Mucosa of stomach (tissue), 1 donor: ENCODE measurements around the gene GPR34.

Experiments used
- H3K27me3 ChIP-seq: one replicate; pipeline ENCODE4 v1.7.0; 2013; ENCODE audit warnings: mild to moderate bottlenecking, low read length; ENCODE audit not compliant: control insufficient read depth, insufficient read depth
- H3K36me3 ChIP-seq: one replicate; pipeline ENCODE4 v1.7.0; 2013; ENCODE audit warnings: low read length; ENCODE audit not compliant: control insufficient read depth, insufficient read depth
- H3K4me1 ChIP-seq: one replicate; pipeline ENCODE4 v1.7.0; 2013; ENCODE audit warnings: mild to moderate bottlenecking, low read length; ENCODE audit not compliant: control insufficient read depth, insufficient read depth
- H3K4me3 ChIP-seq: one replicate; pipeline ENCODE4 v1.7.0; 2013; ENCODE audit warnings: low read length
- H3K9ac ChIP-seq: one replicate; pipeline ENCODE4 v1.7.0; 2013; ENCODE audit warnings: mild to moderate bottlenecking, low read length, moderate library complexity
- H3K9me3 ChIP-seq: one replicate; pipeline ENCODE4 v1.7.0; 2013; ENCODE audit warnings: mild to moderate bottlenecking, low read length, moderate library complexity; ENCODE audit not compliant: control insufficient read depth
- donor health status: Pancreatic carcinoma.

GPR34 gene

DNA sequence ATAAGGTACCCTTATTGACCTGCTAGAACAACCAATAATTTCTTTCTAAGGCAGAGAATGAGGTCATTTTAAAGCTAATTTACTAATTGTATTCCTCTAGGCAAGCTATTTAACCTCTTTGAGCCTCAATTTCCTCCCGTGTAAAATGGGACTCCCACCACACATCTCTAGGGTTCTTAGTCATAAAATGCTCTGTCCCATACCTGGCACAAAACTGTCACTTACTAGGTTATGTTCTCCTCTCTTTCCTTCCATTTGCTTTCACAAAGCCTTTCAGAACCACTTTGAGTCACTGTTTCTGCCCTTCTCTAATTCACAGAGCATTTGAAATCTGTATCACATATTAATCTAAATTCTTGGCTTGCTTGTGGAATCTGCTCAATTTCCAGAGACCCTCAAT is 32.8 kb downstream of the GPR34 start:
- Histone ChIP-seq H3K27me3 (no peaks in the 10 kb centered on the region), H3K9ac (no peak overlapping the region), H3K4me3 (no peak overlapping the region), H3K9me3 (peaks cover 4% of the 10 kb centered on the region), H3K36me3 (no peaks in the 10 kb centered on the region), H3K4me1 (no peaks in the 10 kb centered on the region)

DNA sequence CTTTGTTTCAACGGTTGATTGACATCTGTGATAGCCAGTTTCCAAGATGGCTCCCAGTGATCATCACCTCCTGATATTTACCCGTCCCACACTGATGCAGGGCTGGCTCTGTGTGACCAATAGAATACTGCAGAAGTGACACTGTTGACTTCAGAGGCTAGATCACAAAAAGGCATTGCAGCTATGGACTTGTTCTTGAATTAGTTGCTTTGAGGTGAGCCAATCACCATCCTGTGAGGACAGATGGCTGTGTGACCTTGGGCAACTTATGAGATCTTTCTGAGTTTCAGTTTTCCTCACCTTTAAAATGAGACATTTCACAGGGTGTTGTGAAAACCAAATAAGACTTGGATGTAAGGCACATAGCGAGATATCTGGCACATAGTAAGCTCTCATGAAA is 33.4 kb downstream of the GPR34 start:
- Histone ChIP-seq H3K4me1 (no peaks in the 10 kb centered on the region), H3K9me3 (peaks cover 4% of the 10 kb centered on the region), H3K36me3 (no peaks in the 10 kb centered on the region), H3K4me3 (no peak overlapping the region), H3K27me3 (no peaks in the 10 kb centered on the region), H3K9ac (no peak overlapping the region)

DNA sequence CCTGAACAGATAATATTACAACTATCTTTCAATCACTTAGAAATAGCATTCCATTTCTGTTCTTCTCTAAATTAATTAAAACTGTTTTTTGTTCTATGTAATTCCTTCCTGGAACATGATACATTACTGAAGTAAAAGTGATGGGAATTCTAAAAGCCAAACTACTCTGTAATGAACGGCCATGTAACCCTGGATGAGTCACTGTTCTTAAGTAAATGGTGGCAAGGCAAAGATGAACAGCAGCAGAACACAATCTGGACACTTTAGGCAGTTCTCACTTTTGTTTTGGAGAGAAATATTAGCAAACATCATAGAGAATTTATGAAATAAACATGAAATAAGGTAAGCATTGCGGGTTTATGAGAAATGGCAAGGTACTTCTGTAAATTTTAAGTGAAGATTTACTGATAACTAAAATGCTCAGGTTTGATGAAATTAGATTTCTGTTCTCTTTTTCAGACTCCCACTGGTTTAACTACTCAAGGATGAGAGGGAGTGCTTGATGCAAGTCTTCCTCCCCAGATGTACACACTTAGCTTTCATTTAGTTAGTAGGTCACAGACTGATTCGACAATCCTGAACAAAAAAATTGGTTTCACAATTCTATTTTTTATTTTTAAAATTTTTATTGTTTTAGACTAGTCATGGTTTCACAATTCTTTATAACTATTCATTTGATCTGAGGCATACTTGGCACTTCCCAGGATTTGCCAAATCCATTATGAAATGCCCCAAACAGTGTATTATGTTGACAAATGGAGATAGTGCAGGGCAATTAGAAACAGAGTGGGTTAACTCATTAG is 34.2 kb downstream of the GPR34 start:
- Histone ChIP-seq H3K9ac (no peak overlapping the region), H3K4me1 (no peaks in the 10 kb centered on the region), H3K27me3 (no peaks in the 10 kb centered on the region), H3K36me3 (no peaks in the 10 kb centered on the region), H3K4me3 (no peak overlapping the region), H3K9me3 (peaks cover 4% of the 10 kb centered on the region)

DNA sequence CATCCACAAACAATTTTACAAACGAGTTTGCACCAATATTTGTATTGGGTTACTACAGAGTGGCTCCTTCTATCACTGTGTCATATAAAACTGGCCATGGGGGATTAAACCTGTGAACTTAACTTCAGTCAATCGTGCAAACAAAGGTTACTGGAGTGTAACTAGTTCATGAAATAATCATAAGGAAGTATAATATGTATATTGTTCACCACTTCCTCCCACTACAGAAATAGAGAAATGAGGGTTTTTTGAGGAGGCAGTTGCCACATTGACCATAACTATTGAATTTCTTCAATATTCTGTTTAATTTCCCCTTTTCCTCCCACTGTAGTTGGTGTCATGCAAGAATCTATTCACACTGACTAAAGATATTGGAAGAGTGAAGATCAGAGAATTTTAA is 35.1 kb downstream of the GPR34 start, which contains the start of gene GPR82:
TSS of gene GPR82 (plus strand) at position 356 of the 400 bp plus-strand sequence. CDS start 2,846 bp downstream, outside the sequence.
- Histone ChIP-seq H3K36me3 (no peaks in the 10 kb centered on the region), H3K9me3 (peaks cover 3% of the 10 kb centered on the region), H3K27me3 (no peaks in the 10 kb centered on the region), H3K9ac (no peak within 1 kb of the TSS), H3K4me3 (no peak within 1 kb of the TSS), H3K4me1 (no peaks in the 10 kb centered on the region)

DNA sequence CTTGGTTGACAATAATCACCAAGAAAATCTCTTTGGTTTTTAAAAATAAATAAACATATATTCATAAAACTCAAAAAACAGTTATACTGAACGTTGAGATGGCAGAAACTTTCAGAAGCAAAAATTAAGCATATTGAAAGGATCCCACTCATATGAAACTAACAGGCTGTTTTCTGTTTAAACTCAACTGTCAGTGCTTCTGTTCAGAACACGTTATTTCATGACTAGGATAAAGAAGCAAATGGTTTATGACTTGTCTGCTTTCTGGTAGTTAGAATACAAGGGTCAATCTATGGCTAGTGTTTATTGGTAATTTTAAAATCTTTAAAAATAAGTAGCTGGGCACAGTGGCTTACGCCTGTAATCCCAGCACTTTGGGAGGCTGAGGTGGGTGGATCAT is 39.4 kb downstream of the GPR34 start:
- Histone ChIP-seq H3K9ac (no peak overlapping the region), H3K4me1 (no peaks in the 10 kb centered on the region), H3K9me3 (no peaks in the 10 kb centered on the region), H3K4me3 (no peak overlapping the region), H3K27me3 (no peaks in the 10 kb centered on the region), H3K36me3 (no peaks in the 10 kb centered on the region)

DNA sequence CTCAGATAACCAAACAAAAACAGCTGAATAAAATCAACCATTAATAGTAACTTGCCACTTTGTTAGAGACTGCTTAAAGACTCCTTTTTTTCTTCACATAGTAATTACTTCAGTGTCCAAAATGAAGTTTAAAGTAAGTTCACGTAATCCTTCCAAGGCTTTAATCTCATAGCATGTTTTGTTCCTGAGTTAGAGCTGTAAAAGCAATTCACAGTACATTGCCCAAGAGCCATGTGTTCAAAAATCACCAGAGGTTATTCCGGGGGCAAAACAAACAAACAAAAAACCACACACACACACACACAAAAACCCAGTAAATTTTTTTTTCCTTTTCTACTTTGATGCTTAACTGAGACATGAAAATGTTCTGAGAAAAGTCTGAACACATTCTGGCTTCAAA is 41.3 kb downstream of the GPR34 start:
- Histone ChIP-seq H3K4me3 (no peak overlapping the region), H3K36me3 (no peaks in the 10 kb centered on the region), H3K9ac (no peak overlapping the region), H3K9me3 (no peaks in the 10 kb centered on the region), H3K27me3 (no peaks in the 10 kb centered on the region), H3K4me1 (no peaks in the 10 kb centered on the region)

DNA sequence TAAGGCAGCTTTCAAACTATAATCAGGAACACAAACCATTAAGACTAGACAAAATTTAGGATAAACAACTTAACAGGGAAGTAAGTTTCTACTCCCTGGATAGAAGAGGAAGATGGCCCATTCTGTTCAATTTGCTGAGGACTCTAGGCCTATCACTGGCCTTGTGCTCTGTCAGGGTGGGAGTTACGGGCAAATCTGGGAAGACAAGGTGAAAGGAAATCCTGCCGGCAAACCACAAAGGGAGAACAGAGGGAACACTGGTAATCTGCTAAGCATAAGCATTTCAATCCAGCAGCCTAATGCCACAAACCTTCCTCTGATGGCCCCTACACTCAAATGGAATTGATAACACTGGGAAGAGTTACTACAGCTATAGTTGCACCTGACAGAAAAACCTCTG is 43.5 kb downstream of the GPR34 start:
- Histone ChIP-seq H3K9ac (no peak overlapping the region), H3K4me1 (no peaks in the 10 kb centered on the region), H3K4me3 (no peak overlapping the region), H3K27me3 (no peaks in the 10 kb centered on the region), H3K9me3 (no peaks in the 10 kb centered on the region), H3K36me3 (no peaks in the 10 kb centered on the region)

DNA sequence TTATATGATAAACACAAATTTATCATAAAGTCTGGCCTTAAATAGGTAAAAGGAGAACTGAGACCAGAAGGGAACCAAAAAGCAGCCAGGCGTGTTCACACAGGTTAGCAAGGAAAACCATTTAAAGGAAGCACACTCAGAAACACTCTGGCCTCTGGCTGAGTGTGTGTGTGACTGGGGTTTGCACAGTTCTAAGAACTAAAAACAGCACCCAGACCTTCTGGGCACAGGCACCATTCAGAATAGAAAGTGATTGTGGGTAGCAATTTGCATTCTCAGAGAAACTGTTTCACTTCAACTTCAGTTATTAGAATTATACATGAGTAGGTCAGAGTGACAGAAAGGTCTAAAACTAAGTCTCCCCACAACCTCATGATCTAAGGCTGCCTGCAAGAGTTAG is 45.2 kb downstream of the GPR34 start:
- Histone ChIP-seq H3K36me3 (no peaks in the 10 kb centered on the region), H3K9ac (no peak overlapping the region), H3K27me3 (no peaks in the 10 kb centered on the region), H3K9me3 (no peaks in the 10 kb centered on the region), H3K4me3 (no peak overlapping the region), H3K4me1 (no peaks in the 10 kb centered on the region)

DNA sequence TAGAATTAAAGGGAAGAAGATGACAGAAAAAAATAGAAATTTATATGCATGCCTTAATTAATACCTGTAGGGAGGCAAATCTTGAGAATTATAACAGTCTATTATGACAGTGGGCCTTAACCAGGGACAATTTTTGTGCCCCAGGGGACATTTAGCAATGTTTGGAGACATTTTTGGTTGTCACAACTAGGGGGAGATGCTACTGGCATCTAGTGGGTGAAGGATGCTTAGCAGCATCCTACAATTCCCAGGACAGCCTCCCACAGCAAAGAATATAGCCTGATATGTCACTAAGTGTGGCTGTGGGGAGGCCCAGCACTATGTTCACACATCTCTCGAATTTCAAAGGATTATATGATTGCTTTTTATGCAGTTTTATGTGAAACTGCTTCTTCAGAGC is 45.8 kb downstream of the GPR34 start:
- H3K9ac ChIP-seq = no peak overlapping the region
- no peaks in the 10 kb centered on the region for H3K4me1 ChIP-seq
- no peaks in the 10 kb centered on the region for H3K9me3 ChIP-seq
- H3K36me3 ChIP-seq = no peaks in the 10 kb centered on the region
- no peaks in the 10 kb centered on the region for H3K27me3 ChIP-seq
- no peak overlapping the region for H3K4me3 ChIP-seq

DNA sequence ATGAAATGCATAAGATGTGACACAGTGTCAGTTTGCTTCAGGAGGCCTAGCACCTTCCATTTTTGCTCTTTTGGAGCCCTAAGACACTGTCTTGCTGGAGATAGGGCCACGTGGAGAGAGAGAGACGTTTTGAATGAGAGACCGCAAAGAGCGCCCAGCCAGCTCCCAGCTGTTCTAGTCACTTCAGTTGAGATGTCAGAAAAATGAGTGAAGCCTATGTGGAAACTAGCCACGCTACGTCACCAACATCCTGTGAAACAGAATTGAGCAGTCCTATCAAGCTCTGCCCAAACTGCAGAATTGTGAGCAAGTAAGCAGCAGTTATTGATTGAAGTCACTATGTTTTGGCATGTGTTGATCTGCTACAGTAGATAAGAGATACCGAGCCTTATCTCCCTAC is 48.3 kb downstream of the GPR34 start:
- no peaks in the 10 kb centered on the region for H3K27me3 ChIP-seq
- H3K9me3 ChIP-seq = no peaks in the 10 kb centered on the region

DNA sequence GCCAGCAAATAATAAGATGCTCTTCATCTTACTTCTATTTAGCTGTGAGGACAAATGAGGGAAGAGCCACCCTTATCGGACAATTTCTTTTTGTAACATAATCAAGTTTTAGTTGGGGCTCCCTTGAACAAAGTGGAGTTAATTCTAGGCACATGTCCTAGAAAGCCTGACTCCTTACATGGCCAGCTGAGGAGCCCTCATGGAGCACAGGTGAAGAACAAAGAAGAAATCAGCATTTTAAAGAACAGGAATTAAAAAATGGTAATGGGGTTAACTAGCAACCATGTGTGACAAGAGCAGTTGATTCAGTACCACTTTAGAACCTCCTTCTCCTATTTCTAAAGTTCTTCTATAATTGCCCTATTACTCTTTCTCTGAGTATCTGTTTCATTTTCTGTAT is 51.1 kb downstream of the GPR34 start:
- H3K4me1 ChIP-seq = no peaks in the 10 kb centered on the region
- no peaks in the 10 kb centered on the region for H3K9me3 ChIP-seq
- no peak overlapping the region for H3K4me3 ChIP-seq
- no peak overlapping the region for H3K9ac ChIP-seq
- H3K27me3 ChIP-seq = no peaks in the 10 kb centered on the region
- H3K36me3 ChIP-seq = no peaks in the 10 kb centered on the region

More for the DNA sequence above, 48.3 kb downstream of the GPR34 start:
- Histone ChIP-seq H3K4me3 (no peak overlapping the region), H3K9ac (no peak overlapping the region), H3K36me3 (no peaks in the 10 kb centered on the region), H3K4me1 (no peaks in the 10 kb centered on the region)
